ENCODE results near the gene TGFB3. TPM values are rescaled to one million over a fixed set of nuclear protein-coding genes. Genes with fewer than 3 reads are reported as not detected.

The TGFB3 gene
- total RNA-seq, 1 experiment from 2014 or later: 6.3 TPM

- 0 out of 2 replicates have a peak, but pooled peaks cover 3% of the 10 kb centered on the region for H3K27me3 ChIP-seq
- H3K27ac ChIP-seq: no peak overlapping the region
- H3K9me3 ChIP-seq (replicated peaks): no peaks in the 10 kb centered on the region
- no peaks in the 10 kb centered on the region for H3K4me1 ChIP-seq
- H3K4me3 ChIP-seq: peak overlapping the region; percentile 98
- DNase-seq: peak; percentile 22 to 35
- no peaks in the 10 kb centered on the region for H3K36me3 ChIP-seq
Observed at GRCh38 chr14:75979648-75980565, 1.9 kb downstream of the TGFB3 start.

- Histone ChIP-seq H3K27me3 (0 out of 2 replicates have a peak, but pooled peaks cover 3% of the 10 kb centered on the region), H3K4me3 (peak overlapping the region; percentile 98), H3K9me3 (replicated peaks) (no peaks in the 10 kb centered on the region), H3K4me1 (no peaks in the 10 kb centered on the region), H3K36me3 (no peaks in the 10 kb centered on the region), H3K27ac (no peak overlapping the region)
- DNase-seq: peak; percentile 34 to 59
Observed at GRCh38 chr14:75979071-75979571, 2.7 kb downstream of the TGFB3 start.

- no peak for DNase-seq
- Histone ChIP-seq H3K9me3 (replicated peaks) (no peaks in the 10 kb centered on the region), H3K36me3 (no peaks in the 10 kb centered on the region), H3K4me1 (peaks cover 1% of the 10 kb centered on the region), H3K27ac (no peak overlapping the region), H3K4me3 (no peak overlapping the region), H3K27me3 (0 out of 2 replicates have a peak, but pooled peaks cover 1% of the 10 kb centered on the region)
Observed at GRCh38 chr14:75978249-75978731, 3.5 kb downstream of the TGFB3 start.

- H3K36me3 ChIP-seq: no peaks in the 10 kb centered on the region
- no peaks in the 10 kb centered on the region for H3K27me3 ChIP-seq
- H3K27ac ChIP-seq: no peak overlapping the region
- no peak overlapping the region for H3K4me3 ChIP-seq
- H3K4me1 ChIP-seq: peaks cover 6% of the 10 kb centered on the region
- H3K9me3 ChIP-seq (replicated peaks): no peaks in the 10 kb centered on the region
- no peak for DNase-seq
Observed at GRCh38 chr14:75977582-75977943, 4.2 kb downstream of the TGFB3 start.

GRCh38 chr14:75976826-75977581 lies 4.8 kb downstream of the TGFB3 start:
- H3K9me3 ChIP-seq (replicated peaks): no peaks in the 10 kb centered on the region
- no peak overlapping the region for H3K4me3 ChIP-seq
- no peaks in the 10 kb centered on the region for H3K27me3 ChIP-seq
- H3K27ac ChIP-seq: no peak overlapping the region
- no peak for DNase-seq
- no peaks in the 10 kb centered on the region for H3K36me3 ChIP-seq
- peaks cover 6% of the 10 kb centered on the region for H3K4me1 ChIP-seq

- H3K36me3 ChIP-seq: no peaks in the 10 kb centered on the region
- peaks cover 6% of the 10 kb centered on the region for H3K4me1 ChIP-seq
- DNase-seq: peak in 1 of 2 experiments; percentile 55
- no peak overlapping the region for H3K27ac ChIP-seq
- H3K9me3 ChIP-seq (replicated peaks): no peaks in the 10 kb centered on the region
- no peak overlapping the region for H3K4me3 ChIP-seq
- no peaks in the 10 kb centered on the region for H3K27me3 ChIP-seq
Observed at GRCh38 chr14:75972801-75973421, 8.9 kb downstream of the TGFB3 start.

GRCh38 chr14:75971509-75971908 lies 10.3 kb downstream of the TGFB3 start:
- no peaks in the 10 kb centered on the region for H3K27me3 ChIP-seq
- no peaks in the 10 kb centered on the region for H3K36me3 ChIP-seq
- DNase-seq: no peak
- H3K9me3 ChIP-seq (replicated peaks): no peaks in the 10 kb centered on the region
- H3K27ac ChIP-seq: no peak overlapping the region
- H3K4me1 ChIP-seq: peaks cover 6% of the 10 kb centered on the region
- no peak overlapping the region for H3K4me3 ChIP-seq

GRCh38 chr14:75970989-75971388 lies 10.8 kb downstream of the TGFB3 start:
- H3K36me3 ChIP-seq: no peaks in the 10 kb centered on the region
- peaks cover 6% of the 10 kb centered on the region for H3K4me1 ChIP-seq
- DNase-seq: no peak
- H3K27ac ChIP-seq: no peak overlapping the region
- no peaks in the 10 kb centered on the region for H3K27me3 ChIP-seq
- H3K4me3 ChIP-seq: no peak overlapping the region
- no peaks in the 10 kb centered on the region for H3K9me3 ChIP-seq (replicated peaks)

GRCh38 chr14:75969891-75970290 lies 11.9 kb downstream of the TGFB3 start:
- Histone ChIP-seq H3K36me3 (no peaks in the 10 kb centered on the region), H3K27me3 (no peaks in the 10 kb centered on the region), H3K4me3 (no peak overlapping the region), H3K9me3 (replicated peaks) (no peaks in the 10 kb centered on the region), H3K4me1 (peaks cover 6% of the 10 kb centered on the region), H3K27ac (no peak overlapping the region)
- DNase-seq: no peak

GRCh38 chr14:75969126-75969525 lies 12.7 kb downstream of the TGFB3 start:
- Histone ChIP-seq H3K27me3 (no peaks in the 10 kb centered on the region), H3K4me3 (no peak overlapping the region), H3K9me3 (replicated peaks) (no peaks in the 10 kb centered on the region), H3K4me1 (peaks cover 6% of the 10 kb centered on the region), H3K36me3 (no peaks in the 10 kb centered on the region), H3K27ac (no peak overlapping the region)
- DNase-seq: no peak

GRCh38 chr14:75968456-75968855 lies 13.3 kb downstream of the TGFB3 start:
- no peaks in the 10 kb centered on the region for H3K9me3 ChIP-seq (replicated peaks)
- H3K27ac ChIP-seq: no peak overlapping the region
- H3K36me3 ChIP-seq: no peaks in the 10 kb centered on the region
- H3K27me3 ChIP-seq: no peaks in the 10 kb centered on the region
- H3K4me3 ChIP-seq: no peak overlapping the region
- no peak for DNase-seq
- peaks cover 6% of the 10 kb centered on the region for H3K4me1 ChIP-seq

GRCh38 chr14:75967866-75968265 lies 13.9 kb downstream of the TGFB3 start:
- no peak for DNase-seq

GRCh38 chr14:75961662-75962061 lies 20.1 kb downstream of the TGFB3 start:
- Histone ChIP-seq H3K4me1 (no peaks in the 10 kb centered on the region), H3K27me3 (no peaks in the 10 kb centered on the region), H3K4me3 (no peak overlapping the region), H3K36me3 (no peaks in the 10 kb centered on the region), H3K27ac (no peak overlapping the region), H3K9me3 (replicated peaks) (no peaks in the 10 kb centered on the region)
- DNase-seq: no peak

More at GRCh38 chr14:75967866-75968265, 13.9 kb downstream of the TGFB3 start:
- no peaks in the 10 kb centered on the region for H3K36me3 ChIP-seq
- H3K4me1 ChIP-seq: peaks cover under 1% of the 10 kb centered on the region; the same call in 1 of the 2 replicates
- no peaks in the 10 kb centered on the region for H3K27me3 ChIP-seq
- H3K9me3 ChIP-seq (replicated peaks): no peaks in the 10 kb centered on the region
- H3K4me3 ChIP-seq: no peak overlapping the region
- no peak overlapping the region for H3K27ac ChIP-seq

- H3K4me1 ChIP-seq: no peaks in the 10 kb centered on the region
- H3K27ac ChIP-seq: no peak overlapping the region
- no peak for DNase-seq
- no peaks in the 10 kb centered on the region for H3K9me3 ChIP-seq (replicated peaks)
- H3K4me3 ChIP-seq: no peak overlapping the region
- 0 out of 2 replicates have a peak, but pooled peaks cover 2% of the 10 kb centered on the region for H3K36me3 ChIP-seq
- no peaks in the 10 kb centered on the region for H3K27me3 ChIP-seq
Observed at GRCh38 chr14:75960231-75960630, 21.6 kb downstream of the TGFB3 start.
